GM19438 (cell line): ENCODE measurements around the gene PDE4DIP.
"Not testable (repeated sequence)": the region's sequence is repeated elsewhere in the genome, so short reads cannot be mapped to it uniquely, and the experiment has no call there.

Source experiments
- ATAC-seq: cut with Tn5 transposase; IDR thresholded peaks from one replicate; pipeline ENCODE4 v1.9.1; 2021; ENCODE audit warnings: low read depth; ENCODE audit not compliant: unreplicated experiment

Gene PDE4DIP

DNA sequence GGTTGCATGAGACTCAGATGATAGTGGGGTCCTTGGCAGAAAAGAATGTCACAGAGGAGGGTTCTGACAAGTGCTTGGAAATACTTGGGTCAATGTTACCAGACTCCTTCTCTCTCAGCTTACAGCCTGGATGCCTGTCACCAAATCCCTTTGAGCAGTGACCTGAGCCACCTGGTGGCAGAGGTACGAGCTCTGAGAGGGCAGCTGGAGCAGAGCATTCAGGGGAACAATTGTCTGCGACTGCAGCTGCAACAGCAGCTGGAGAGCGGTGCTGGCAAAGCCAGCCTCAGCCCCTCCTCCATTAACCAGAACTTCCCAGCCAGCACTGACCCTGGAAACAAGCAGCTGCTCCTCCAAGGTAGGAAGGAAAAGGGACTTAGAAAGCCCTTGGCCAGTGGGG lies 180.1 kb downstream of the PDE4DIP start:
- ATAC-seq, result not testable (repeated sequence)

DNA sequence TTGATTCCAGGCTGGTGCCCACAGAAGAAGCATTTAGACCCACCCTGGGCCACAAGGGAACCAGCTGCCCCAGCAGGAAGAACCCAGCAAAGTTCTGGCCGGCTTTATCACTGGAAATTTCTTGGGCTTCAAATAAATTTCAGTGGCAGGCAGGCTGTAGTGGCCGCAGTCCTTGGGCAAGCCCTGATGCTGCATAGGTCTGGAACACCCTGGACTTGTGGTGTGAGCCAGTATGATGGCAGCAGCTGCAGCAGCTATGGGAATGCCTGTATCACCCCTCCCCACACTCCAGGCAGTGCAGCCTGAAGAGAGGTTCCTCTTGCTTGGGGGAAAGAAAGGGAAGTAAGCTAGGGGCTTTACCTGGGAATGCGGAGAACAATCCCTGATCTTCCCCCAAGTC lies 189.7 kb downstream of the PDE4DIP start:
- not testable (repeated sequence) for ATAC-seq

DNA sequence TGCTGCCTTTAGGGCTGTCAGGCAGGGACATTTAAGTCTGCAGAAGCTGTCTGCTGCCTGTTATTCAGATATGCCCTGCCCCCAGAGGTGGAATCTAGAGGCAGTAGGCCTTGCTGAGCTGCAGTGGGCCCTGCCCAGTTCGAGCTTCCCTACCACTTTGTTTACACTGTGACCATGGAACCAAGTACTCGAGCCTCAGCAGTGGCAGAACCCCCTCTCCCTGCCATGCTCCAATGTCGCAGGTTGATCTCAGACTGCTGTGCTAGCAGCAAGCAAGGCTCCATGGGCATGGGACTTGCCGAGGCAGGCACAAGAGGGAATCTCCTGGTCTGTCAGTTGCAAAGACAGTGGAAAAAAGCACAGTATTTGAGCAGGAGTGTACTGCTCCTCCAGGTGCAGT lies 198.8 kb downstream of the PDE4DIP start:
- ATAC-seq, result not testable (repeated sequence)

DNA sequence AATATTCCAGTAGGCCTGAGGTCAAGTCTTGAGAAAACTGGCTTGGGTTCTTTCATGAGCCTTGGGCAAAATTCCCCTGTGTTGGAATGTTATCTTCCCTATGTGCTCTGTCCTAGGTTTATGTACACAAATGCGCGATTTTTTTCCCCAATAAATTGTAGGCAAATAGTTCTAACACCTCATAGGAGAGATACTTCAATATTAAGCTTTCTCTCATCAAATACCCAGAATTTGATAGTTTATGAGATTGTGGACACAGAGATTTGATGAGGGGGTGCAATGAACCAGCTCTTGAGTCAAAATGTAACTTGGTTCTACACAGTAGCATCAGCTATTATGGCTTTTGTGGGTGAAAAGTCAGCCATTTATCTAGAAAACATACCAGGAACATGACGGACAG lies 220.4 kb downstream of the PDE4DIP start:
- ATAC-seq, result not testable (repeated sequence)

DNA sequence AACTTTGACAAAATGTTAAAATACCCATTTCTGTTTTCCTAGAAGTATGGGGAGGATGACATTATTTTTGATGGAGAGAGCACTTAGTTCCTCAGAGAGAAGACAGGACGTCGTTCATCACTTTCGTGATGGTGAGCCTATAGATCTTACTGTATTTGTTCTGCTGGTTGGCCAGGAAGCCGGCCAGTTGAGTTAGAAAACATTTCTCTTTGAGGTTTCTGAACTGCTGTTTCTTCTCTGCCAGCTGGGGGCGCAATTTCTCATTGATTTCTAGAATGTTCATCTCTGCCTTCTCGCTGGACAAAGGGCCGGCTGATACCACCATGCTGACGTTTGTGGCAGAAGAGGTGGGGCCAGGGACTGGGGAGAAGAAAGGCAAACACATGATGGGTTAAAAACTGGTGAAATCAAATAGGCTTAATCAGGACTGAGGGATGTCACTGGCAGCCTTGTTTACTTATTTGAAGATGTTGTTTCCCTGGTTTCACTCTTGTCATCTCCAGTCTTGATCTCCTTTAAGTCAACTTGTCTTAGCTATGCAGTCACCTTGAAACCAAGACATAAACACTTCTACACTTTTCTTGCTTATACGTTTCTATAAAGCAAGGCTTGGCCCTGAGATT lies 231.4 kb downstream of the PDE4DIP start:
- ATAC-seq, result not testable (repeated sequence)
